NCI-H187 (cell line): ENCODE results near the gene PNPLA5.

Source experiments
- DNase-seq, 2 experiments: peaks; one replicate each; lab custom pipeline; 2025; lab: John Stamatoyannopoulos, UW

Gene PNPLA5

GRCh38 chr22:43854786-43855271, 37.0 kb downstream of the PNPLA5 start:
- DNase-seq = no peak

- DNase-seq = no peak
Observed at GRCh38 chr22:43854121-43854785, 37.6 kb downstream of the PNPLA5 start.

DNA sequence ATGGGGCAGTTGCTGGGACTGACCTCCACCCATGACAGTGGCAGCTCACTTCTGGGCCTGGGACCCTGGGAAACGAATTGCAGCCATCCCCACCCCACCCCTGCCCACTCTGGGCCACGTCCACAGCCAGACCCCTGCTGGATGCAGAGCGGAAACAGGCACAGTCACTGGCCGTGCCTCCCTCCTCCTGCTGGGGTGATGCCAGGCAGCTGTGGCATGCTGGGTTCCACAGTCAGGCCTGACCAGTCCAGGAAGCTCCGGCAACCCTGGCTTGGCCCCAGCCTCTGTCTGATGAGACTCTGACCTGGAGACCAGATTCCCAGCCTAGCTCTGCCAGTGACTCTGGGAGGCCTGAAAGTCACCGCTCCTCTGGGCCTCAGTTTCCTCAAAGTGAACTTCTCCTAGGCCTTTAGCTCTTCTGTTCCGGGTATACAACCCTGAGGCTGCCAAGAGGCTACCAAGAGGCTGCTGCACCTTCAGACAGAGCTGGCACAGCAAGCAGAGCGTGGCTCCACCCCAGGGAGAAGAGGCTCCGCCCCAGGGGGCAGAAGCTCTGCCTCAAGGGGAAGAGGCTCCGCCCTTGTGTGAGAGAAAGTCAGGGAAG, 38.4 kb downstream of the PNPLA5 start:
- no peak for DNase-seq

DNA sequence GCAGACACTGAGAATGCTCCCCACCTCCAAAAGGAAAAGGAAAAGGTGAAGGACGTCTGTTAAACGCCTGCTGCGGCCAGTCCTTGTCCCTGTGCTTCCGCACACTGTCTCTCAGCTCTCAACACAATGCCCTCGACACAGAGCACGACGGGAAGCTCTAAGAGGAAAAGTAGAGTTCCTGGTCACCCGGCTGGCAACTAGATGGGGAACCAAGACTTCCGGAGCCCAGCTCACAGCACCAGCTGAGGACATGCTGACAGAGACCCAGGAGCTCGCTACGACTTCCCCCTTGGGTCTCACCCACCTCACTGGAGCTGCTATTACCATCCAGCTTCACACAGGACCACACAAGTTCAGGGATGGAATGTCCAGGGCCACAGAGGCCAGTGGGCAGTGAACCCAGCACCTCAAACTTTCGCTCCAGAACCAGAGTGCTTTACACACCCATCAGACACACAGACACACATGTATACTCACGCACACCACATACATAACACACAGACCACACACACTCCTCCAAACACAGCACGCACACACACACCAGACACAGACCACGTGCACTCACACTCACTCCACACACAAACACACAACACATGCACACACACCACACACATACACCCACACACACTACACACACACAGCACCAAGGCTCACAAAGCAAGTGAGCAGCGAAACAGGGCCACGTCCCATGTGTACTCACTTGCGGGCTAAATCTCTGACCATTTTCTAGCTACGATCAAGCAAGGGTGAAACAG, 39.1 kb downstream of the PNPLA5 start:
- no peak for DNase-seq

- no peak for DNase-seq
Observed at GRCh38 chr22:43851979-43852307, 39.9 kb downstream of the PNPLA5 start.

GRCh38 chr22:43851058-43851978, 40.5 kb downstream of the PNPLA5 start:
- no peak for DNase-seq

DNA sequence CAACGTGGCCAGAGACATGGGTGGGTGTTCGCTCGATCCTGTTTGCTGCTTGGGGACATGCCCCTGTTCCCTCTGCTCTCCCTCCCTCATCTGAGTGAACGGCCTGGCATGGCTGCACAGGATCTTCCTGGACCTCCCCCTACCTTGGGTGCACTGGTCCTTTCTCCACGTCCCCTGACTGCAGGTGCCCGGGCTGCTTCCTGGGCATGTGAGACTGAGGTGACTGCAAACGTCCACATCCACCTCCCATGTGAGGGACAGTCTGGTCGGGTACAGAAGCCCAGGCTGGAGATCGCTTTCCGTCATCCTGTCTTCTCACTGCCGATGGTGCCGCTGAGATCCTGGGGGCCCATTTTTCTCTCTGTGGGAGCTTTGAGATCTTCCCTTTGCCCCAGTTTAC, 41.3 kb downstream of the PNPLA5 start:
- DNase-seq = no peak

DNA sequence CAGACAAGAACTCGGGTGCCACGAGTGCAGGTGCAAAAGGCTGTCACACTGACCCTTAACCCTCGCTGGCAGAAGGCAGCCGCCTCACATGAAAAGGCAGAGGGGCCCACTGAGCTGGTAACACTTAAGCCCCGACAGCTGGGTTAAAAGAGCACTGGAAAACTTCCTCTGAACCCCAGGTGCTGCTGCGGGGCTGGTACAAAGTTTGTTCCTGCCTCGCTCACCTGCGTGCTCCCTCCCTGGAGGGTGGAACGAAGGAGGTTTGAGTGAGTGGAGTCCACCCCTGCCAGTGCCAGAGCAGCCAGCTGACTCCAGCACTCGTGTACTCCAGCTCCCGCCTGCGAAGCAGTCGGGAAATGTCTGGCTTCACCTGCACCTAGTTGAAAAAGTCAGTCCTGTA, 42.1 kb downstream of the PNPLA5 start:
- DNase-seq = no peak

- no peak for DNase-seq
Observed at GRCh38 chr22:43848366-43849171, 43.2 kb downstream of the PNPLA5 start.

- DNase-seq = no peak
Observed at GRCh38 chr22:43847376-43848289, 44.2 kb downstream of the PNPLA5 start.

- no peak for DNase-seq
Observed at GRCh38 chr22:43846966-43847365, 44.8 kb downstream of the PNPLA5 start.

DNA sequence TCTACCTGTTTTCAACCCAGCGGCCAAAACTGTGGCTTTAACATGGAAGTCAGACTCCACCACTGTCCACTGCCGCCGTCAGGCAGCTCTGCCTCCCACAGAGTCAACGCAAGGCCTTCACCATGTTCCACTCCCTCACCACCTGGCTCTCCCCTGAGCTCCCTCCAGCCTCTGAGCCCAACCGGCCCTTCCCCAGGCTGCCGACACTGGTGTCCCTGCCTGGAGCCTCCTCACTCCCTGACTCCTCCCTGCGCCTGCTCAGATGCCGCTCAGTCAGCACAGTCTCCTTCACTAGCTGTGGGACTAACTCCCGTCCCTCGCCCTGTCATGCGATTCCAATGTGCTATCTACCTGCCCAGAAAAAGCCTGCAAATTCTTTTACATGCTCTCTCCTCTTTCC, 45.8 kb downstream of the PNPLA5 start:
- no peak for DNase-seq

- no peak for DNase-seq
Observed at GRCh38 chr22:43844560-43845545, 47.0 kb downstream of the PNPLA5 start.

DNA sequence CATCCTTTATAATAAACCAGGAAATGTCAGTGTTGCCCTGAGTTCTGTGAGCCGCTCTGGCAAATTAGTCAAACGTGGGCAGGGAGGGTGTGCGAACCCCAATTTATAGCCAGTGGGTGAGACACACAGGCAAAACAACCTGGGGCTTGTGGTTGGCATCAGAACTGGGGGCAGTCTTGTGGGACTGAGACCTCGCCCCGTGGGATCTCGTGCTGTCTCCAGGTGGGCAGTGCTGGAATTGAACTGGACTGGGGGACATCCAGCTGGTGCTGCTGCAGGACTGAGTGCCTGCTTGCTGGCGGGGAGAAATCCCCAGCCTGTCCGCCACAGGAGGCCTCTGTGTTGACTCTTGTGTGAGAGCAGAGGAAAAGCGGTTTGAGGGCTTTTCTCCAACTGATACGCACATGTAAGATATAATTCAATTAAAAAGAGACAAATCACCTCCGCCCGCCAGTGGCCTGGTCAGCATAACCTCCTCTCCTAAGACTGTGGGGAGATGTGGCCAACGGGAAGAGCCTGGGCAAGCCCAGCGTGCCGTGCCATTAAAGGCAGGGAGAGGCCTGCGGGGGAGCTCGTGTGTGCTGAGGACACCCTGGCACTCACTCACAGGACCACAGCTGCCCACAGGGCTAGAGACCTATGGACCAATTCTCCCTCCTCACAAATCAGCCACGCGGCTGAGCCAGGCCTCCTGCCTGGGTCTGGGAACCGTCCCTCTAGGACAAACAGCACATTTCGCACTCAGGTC, 47.9 kb downstream of the PNPLA5 start:
- DNase-seq = no peak

DNA sequence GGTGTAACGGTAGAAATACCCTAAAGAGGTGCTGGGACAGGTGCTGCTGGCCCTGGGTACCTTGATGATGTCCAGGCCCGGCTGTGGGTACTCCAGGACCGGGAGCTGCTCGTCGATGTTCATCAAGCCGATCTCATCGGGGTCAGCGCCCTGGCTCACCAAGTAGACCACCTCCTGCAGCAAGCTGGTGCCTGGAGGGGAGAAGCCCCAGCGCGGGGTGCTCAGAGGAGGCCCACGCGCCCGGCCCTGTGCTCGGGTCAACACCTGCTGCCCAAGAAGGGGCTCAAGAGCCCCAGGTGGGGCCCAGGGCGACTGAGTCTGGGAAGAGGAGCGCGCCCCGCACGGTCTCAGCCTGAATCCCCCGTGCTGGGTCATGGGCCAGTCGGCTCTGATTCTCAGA, 50.1 kb downstream of the PNPLA5 start:
- no peak for DNase-seq

- DNase-seq = no peak
Observed at GRCh38 chr22:43840851-43841250, 51.0 kb downstream of the PNPLA5 start.

GRCh38 chr22:43840431-43840830, 51.4 kb downstream of the PNPLA5 start:
- no peak for DNase-seq

DNA sequence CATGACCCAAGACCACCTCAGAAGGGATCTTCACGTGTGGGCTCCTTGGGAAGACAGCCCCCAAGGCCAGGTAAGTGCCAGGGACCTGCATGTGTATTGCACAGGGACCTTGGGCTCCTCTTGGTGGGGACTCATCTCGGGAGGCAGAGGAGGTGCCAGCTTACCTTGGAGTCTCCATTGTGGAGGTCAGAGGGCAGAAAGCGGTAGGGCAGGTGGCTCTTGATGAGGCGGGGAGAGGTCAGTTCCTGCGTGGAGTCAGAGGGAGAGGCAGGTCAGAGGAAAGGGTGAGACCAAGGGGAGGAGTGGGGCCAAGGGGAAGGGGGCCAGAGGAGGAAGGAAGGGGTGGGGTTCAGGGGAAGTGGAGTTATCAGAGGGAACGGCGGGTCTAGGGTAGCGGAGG, 52.0 kb downstream of the PNPLA5 start:
- DNase-seq = no peak
